CD14-positive monocyte (primary cell): ENCODE measurements around the gene POLD3. TPM values are rescaled to one million over a fixed set of nuclear protein-coding genes. Genes with fewer than 3 reads are reported as not detected.

Experiments used
- DNase-seq, 3 donors: peaks; one replicate each; pipeline ENCODE4 v3.0.0-alpha.2; 2011 to 2022
- H2AFZ ChIP-seq: 2 replicates; pipeline ENCODE4 v1.6.0; 2012; ENCODE audit warnings: mild to moderate bottlenecking, low read depth, low read length, inconsistent platforms; ENCODE audit not compliant: insufficient read depth, poor library complexity, severe bottlenecking
- H3K27ac ChIP-seq, 2 donors: 1 replicate in 1 of 2; 2 replicates in 1 of 2; pipeline ENCODE4 v1.5.1; 2012 to 2013; ENCODE audit warnings: low read length in 2 of 2, control low read depth in 1 of 2, inconsistent platforms in 1 of 2, low read depth in 1 of 2, mild to moderate bottlenecking in 1 of 2
- H3K27me3 ChIP-seq, 2 donors: one replicate each; pipeline versions ENCODE4 v1.6.0 to v1.6.1; 2011 to 2013; ENCODE audit warnings: low read length in 2 of 2; ENCODE audit not compliant: control insufficient read depth in 2 of 2, insufficient read depth in 2 of 2
- H3K36me3 ChIP-seq, 2 donors: replicated peaks in 1 of 2; 1 replicate in 1 of 2; 2 replicates in 1 of 2; pipeline versions ENCODE4 v1.5.1 to v1.6.1; 2012 to 2013; ENCODE audit warnings: low read length in 2 of 2, control low read depth in 1 of 2, inconsistent platforms in 1 of 2, mild to moderate bottlenecking in 1 of 2; ENCODE audit not compliant: insufficient read depth in 2 of 2, control insufficient read depth in 1 of 2
- H3K4me1 ChIP-seq, 2 donors: 1 replicate in 1 of 2; 2 replicates in 1 of 2; pipeline versions ENCODE4 v1.5.1 to v1.6.1; 2012 to 2013; ENCODE audit warnings: low read length in 2 of 2, control low read depth in 1 of 2, inconsistent platforms in 1 of 2, mild to moderate bottlenecking in 1 of 2, moderate library complexity in 1 of 2; ENCODE audit not compliant: insufficient read depth in 2 of 2, control insufficient read depth in 1 of 2
- H3K4me2 ChIP-seq: replicated peaks from 2 replicates; pipeline ENCODE3; 2012; ENCODE audit warnings: low read length, moderate library complexity, mild to moderate bottlenecking; ENCODE audit not compliant: poor library complexity, severe bottlenecking; ENCODE audit errors: extremely low read depth
- H3K4me3 ChIP-seq, 3 experiments: fragments of 200-600 bp in 1 of 3; sonication (generic) in 1 of 3; replicated peaks in 1 of 3; 1 replicate in 2 of 3; 2 replicates in 1 of 3; pipeline ENCODE4 v1.5.1; 2011 to 2013; ENCODE audit warnings: low read length in 3 of 3, mild to moderate bottlenecking in 3 of 3, control low read depth in 2 of 3, low read depth in 2 of 3, inconsistent platforms in 1 of 3, moderate library complexity in 1 of 3
- H3K79me2 ChIP-seq: 2 replicates; pipeline ENCODE4 v1.6.0; 2012; ENCODE audit warnings: mild to moderate bottlenecking, control low read depth, inconsistent platforms, low read length, moderate library complexity; ENCODE audit not compliant: insufficient read depth
- H3K9ac ChIP-seq: 2 replicates; pipeline ENCODE4 v1.6.0; 2017; ENCODE audit warnings: low read length, mild to moderate bottlenecking; ENCODE audit not compliant: insufficient read depth, poor library complexity, severe bottlenecking
- H3K9me3 ChIP-seq, 2 donors: replicated peaks in 1 of 2; 1 replicate in 1 of 2; 2 replicates in 1 of 2; pipeline versions ENCODE4 v1.5.1 to v1.6.1; 2012 to 2013; ENCODE audit warnings: low read length in 2 of 2, control low read depth in 1 of 2; ENCODE audit not compliant: control insufficient read depth in 1 of 2, insufficient read depth in 1 of 2
- H4K20me1 ChIP-seq: 2 replicates; pipeline ENCODE4 v1.6.0; 2012; ENCODE audit warnings: mild to moderate bottlenecking, low read length, control low read depth, moderate library complexity; ENCODE audit not compliant: insufficient read depth
- H3K27ac Mint-ChIP-seq, 7 donors: one replicate each; pipeline ENCODE4 v1.8.0; 2020; ENCODE audit warnings: mild to moderate bottlenecking in 7 of 7, mixed read lengths in 7 of 7, moderate library complexity in 6 of 7, inconsistent platforms in 2 of 7
- H3K27me3 Mint-ChIP-seq, 3 donors: one replicate each; pipeline ENCODE4 v1.8.0; 2021 to 2022; ENCODE audit warnings: low read depth in 3 of 3, mild to moderate bottlenecking in 3 of 3, mixed read lengths in 3 of 3, moderate library complexity in 3 of 3, inconsistent platforms in 1 of 3
- H3K36me3 Mint-ChIP-seq, 2 donors: one replicate each; pipeline ENCODE4 v1.8.0; 2020; ENCODE audit warnings: mixed read lengths in 2 of 2, inconsistent platforms in 1 of 2, mild to moderate bottlenecking in 1 of 2
- H3K4me1 Mint-ChIP-seq: one replicate; pipeline ENCODE4 v1.8.0; 2020; ENCODE audit warnings: mild to moderate bottlenecking, mixed read lengths
- H3K4me3 Mint-ChIP-seq, 2 donors: one replicate each; pipeline ENCODE4 v1.8.0; 2020; ENCODE audit warnings: mild to moderate bottlenecking in 2 of 2, mixed read lengths in 2 of 2, moderate library complexity in 1 of 2
- H3K9me3 Mint-ChIP-seq, 7 donors: one replicate each; pipeline ENCODE4 v1.8.0; 2020 to 2022; ENCODE audit warnings: mixed read lengths in 7 of 7, mild to moderate bottlenecking in 6 of 7, moderate library complexity in 6 of 7, inconsistent platforms in 2 of 7
- WGBS: methylation state at CpG from one replicate; pipeline ENCODE4 v1.1.5; 2013; ENCODE audit warnings: missing lambda C conversion rate; ENCODE audit not compliant: insufficient coverage; 5-methylcytosine and 5-hydroxymethylcytosine counted together
- intact Hi-C, 2 donors: fragments of 100-400 bp; cut with micrococcal nuclease; formaldehyde crosslinking; loops; one replicate each; pipeline versions ENCODE4 v1.15.0 to v1.15.1; 2023
- polyA plus RNA-seq, 3 donors: library from polyadenylated mRNA; depleted of rRNA in 1 of 3; unstranded in 2 of 3; stranded (reverse) in 1 of 3; fragments of 300-500 nt in 2 of 3; fragments of >200 nt in 1 of 3; fragmentation: Illumina TruSeq in 2 of 3; gene quantifications; 1 replicate in 2 of 3; 2 replicates in 1 of 3; pipeline ENCODE4 v1.2.3, GENCODE V29; 2012 to 2021
- TF ChIP-seq, protein P1 (sequence below): fragments of 200-600 bp; IDR thresholded peaks from one replicate; pipeline ENCODE4 v1.8.0; 2022; ENCODE audit warnings: antibody characterized with exemption, mild to moderate bottlenecking

The POLD3 gene
- polyA plus RNA-seq, 3 donors, result 11.3 to 29.9 (median 26.2) TPM

DNA sequence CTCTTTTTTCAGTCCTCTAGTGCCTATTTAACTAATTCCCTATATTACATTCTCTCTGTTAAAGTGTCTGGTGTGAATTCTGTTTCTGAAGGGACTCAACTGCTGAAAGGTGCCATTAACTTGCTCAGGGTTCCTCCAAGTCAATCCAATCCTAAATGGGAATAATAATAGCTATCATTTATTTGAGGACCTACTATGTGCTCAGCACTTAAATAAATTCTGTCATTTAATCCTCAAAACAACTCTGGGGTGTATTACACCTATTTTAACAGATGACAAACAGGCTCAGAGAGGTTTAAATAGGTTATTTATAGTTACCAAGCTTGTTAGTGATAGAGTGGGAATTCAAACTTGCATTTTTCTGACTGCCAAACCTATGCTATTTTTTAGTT is 40.6 kb upstream of the POLD3 start:
- Histone ChIP-seq H4K20me1 (no peaks in the 10 kb centered on the region), H3K79me2 (no peaks in the 10 kb centered on the region), H3K27ac (no peak overlapping the region), H3K9ac (no peak overlapping the region), H3K36me3 (no peaks in the 10 kb centered on the region), H3K4me2 (no peak overlapping the region), H3K4me1 (no peaks in the 10 kb centered on the region), H3K4me3 (no peak overlapping the region), H3K9me3 (no peaks in the 10 kb centered on the region), H2AFZ (no peak overlapping the region), H3K27me3 (no peaks in the 10 kb centered on the region)
- intact Hi-C loops, result no loop called here
- peaks cover 2 to 5% (median 2%) of the 10 kb centered on the region in 3 donors for H3K27me3 Mint-ChIP-seq
- TF ChIP-seq, protein P1, sequence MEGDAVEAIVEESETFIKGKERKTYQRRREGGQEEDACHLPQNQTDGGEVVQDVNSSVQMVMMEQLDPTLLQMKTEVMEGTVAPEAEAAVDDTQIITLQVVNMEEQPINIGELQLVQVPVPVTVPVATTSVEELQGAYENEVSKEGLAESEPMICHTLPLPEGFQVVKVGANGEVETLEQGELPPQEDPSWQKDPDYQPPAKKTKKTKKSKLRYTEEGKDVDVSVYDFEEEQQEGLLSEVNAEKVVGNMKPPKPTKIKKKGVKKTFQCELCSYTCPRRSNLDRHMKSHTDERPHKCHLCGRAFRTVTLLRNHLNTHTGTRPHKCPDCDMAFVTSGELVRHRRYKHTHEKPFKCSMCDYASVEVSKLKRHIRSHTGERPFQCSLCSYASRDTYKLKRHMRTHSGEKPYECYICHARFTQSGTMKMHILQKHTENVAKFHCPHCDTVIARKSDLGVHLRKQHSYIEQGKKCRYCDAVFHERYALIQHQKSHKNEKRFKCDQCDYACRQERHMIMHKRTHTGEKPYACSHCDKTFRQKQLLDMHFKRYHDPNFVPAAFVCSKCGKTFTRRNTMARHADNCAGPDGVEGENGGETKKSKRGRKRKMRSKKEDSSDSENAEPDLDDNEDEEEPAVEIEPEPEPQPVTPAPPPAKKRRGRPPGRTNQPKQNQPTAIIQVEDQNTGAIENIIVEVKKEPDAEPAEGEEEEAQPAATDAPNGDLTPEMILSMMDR, result no peak
- H3K36me3 Mint-ChIP-seq, result no peaks in the 10 kb centered on the region
- no peaks in the 10 kb centered on the region for H3K4me1 Mint-ChIP-seq
- DNase-seq, result no peak
- no peaks in the 10 kb centered on the region for H3K9me3 Mint-ChIP-seq
- H3K4me3 Mint-ChIP-seq, result no peak overlapping the region
- H3K27ac Mint-ChIP-seq, result no peak overlapping the region

DNA sequence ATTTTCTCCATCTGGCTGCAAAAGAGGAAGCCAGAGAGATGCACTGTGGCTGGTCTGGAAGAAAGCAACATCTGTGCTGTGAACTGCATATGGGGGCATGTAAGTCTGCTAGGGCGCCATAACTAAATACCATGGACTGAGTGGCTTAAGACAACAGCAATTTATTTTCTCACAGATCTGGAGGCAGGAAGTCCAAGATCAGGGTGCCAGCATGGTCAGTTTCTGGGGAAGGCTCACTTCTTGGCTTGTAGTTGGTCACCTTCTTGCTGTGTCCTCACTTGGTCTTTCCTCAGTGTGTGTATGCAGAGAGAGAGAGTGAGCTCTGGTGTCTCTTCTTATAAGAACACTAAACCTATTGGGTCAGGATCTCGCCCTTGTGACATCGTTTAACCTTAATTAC is 34.9 kb upstream of the POLD3 start:
- Histone ChIP-seq H3K27ac (no peak overlapping the region), H3K9ac (no peak overlapping the region), H3K4me3 (no peak overlapping the region), H3K4me2 (no peak overlapping the region), H4K20me1 (no peaks in the 10 kb centered on the region), H3K36me3 (no peaks in the 10 kb centered on the region), H3K79me2 (no peaks in the 10 kb centered on the region), H3K27me3 (no peaks in the 10 kb centered on the region), H2AFZ (no peak overlapping the region), H3K9me3 (no peaks in the 10 kb centered on the region), H3K4me1 (no peaks in the 10 kb centered on the region)
- TF ChIP-seq, protein P1, result no peak
- Mint-ChIP-seq H3K4me3 (no peak overlapping the region), H3K9me3 (peaks cover 0 to 8% (median 5%) of the 10 kb centered on the region in 7 donors), H3K27ac (no peak overlapping the region), H3K27me3 (peaks cover 0 to 4% (median 0%) of the 10 kb centered on the region in 3 donors), H3K4me1 (no peaks in the 10 kb centered on the region), H3K36me3 (no peaks in the 10 kb centered on the region)
- no peak for DNase-seq
- no CpG with 5 or more reads among the region's 3 CpGs for WGBS
- intact Hi-C loops, result no loop called here
